ENCODE measurements around the gene TTYH1. TPM values are rescaled to one million over a fixed set of nuclear protein-coding genes. Genes with fewer than 3 reads are reported as not detected.
A peak's percentile ranks its signal among the peaks of the same experiment; 100 is the strongest.
"Not testable (repeated sequence)": the region's sequence is repeated elsewhere in the genome, so short reads cannot be mapped to it uniquely, and the experiment has no call there.

Gene TTYH1
- total RNA-seq, 6 donors from 2014 or later, result not detected

DNA sequence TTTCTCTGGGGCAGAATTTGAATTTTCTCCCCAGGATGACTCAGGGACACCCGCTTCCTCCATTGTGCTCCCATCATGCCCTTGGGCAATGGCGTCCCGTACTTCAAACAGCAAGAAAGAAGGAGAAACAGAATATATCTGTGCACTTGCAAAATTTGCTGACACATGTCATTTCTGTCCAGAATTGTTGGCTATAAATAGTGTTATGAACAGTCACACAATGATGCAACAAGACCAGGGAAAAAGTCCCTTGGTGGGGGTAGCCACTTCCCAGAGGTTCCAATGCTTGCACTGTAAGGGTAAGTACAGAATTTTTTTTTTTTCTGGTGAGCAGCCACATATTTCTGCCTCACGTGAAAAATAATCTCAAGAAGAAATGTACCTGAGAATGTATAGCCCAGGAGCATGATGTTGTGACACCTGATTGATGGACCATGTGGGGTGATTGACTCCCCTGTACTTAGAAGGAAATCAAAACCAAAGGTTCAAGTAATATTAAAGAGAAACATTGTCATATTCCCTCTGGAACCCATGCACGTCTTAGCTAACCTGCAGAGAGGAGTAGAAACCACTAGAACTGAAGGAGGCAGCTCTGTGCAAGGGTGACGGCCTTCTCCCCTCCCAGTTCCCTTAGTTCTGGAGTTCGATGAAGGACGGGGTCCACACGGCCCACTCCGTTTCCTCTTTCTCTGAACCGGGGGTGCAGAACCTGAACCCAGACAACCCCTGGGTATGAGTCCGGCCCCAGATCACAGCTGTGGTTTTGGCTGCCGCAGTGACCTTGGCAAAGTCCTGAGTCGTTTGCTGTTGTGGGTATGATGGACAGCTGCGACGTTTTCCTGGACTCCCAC lies 41.3 kb upstream of the TTYH1 start:
- Histone ChIP-seq H3K9me3 (no peaks in the 10 kb centered on the region), H3K27me3 (no peaks in the 10 kb centered on the region), H3K4me3 (no peak overlapping the region), H3K4me1 (peaks cover 0 to 15% (median 5%) of the 10 kb centered on the region in 4 donors), H3K27ac (peak overlapping the region; percentile 48 to 87 (median 71)), H3K36me3 (no peaks in the 10 kb centered on the region)
- TF ChIP-seq POLR2A (IDR thresholded peaks at IDR 0.05) (peak in 1 of 4 donors; percentile 45), POLR2AphosphoS5 (IDR thresholded peaks at IDR 0.05) (peak; percentile 42 to 80), EP300 (IDR thresholded peaks at IDR 0.05) (no peak)
- TF ChIP-seq, protein P1, sequence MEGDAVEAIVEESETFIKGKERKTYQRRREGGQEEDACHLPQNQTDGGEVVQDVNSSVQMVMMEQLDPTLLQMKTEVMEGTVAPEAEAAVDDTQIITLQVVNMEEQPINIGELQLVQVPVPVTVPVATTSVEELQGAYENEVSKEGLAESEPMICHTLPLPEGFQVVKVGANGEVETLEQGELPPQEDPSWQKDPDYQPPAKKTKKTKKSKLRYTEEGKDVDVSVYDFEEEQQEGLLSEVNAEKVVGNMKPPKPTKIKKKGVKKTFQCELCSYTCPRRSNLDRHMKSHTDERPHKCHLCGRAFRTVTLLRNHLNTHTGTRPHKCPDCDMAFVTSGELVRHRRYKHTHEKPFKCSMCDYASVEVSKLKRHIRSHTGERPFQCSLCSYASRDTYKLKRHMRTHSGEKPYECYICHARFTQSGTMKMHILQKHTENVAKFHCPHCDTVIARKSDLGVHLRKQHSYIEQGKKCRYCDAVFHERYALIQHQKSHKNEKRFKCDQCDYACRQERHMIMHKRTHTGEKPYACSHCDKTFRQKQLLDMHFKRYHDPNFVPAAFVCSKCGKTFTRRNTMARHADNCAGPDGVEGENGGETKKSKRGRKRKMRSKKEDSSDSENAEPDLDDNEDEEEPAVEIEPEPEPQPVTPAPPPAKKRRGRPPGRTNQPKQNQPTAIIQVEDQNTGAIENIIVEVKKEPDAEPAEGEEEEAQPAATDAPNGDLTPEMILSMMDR (IDR thresholded peaks at IDR 0.05), result no peak
- DNase-seq (peak in 1 of 2 donors; percentile 74), ATAC-seq (ENCODE audit: low FRiP score in 2 of 2) (peak; percentile 71 to 72)
- 53 to 61% methylated on average over 5 to 16 of the region's 16 CpGs for WGBS, 2 donors

DNA sequence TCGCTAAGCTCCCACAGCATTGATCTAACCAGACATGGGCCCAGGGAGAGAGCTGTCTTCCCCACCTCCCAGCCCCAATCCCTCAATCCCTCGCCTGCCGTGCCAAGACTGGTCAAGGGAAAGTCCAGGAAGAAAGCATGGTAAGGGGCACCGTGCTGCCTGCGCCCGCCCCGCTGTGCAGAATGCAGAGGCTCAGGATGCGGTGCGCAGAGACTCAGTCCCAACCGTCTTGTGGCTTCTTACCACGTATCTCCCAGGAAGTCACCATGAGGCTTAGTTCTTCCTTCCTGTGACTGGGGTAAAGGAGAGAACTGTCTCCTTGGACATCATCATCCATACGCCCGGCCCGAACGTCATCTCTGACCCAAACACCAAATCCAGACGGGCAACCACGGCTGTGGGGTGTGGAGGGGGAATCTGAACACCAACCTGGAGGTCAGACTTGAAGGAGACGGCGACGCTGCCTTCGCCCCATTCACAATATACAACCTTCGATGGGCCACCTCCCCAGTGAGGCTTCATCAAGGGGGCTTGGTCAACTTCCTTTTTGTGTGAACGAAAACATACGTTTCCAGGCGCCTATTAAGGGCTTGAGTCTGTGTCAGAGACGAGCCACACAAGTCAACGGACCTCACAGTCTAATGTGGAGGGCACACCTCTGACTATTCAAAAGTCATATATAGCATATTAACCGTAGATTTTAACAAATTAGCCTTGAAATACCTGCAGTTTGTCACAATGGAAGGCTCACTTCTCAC lies 39.9 kb upstream of the TTYH1 start:
- H3K27me3 ChIP-seq, H3K36me3 ChIP-seq, H3K9me3 ChIP-seq: not testable (repeated sequence)
- DNase-seq, result peak in 1 of 2 donors; percentile 32
- peak in 1 of 2 donors; percentile 52 for ATAC-seq (ENCODE audit: low FRiP score in 2 of 2)
- peak in 1 of 4 donors; percentile 75 for TF ChIP-seq POLR2A (IDR thresholded peaks at IDR 0.05)
- Histone ChIP-seq H3K27ac (peak overlapping the region in 3 of 4 donors; percentile 48 to 87 (median 66)), H3K4me1 (peaks cover 0 to 15% (median 5%) of the 10 kb centered on the region in 4 donors), H3K4me3 (peak overlapping the region in 1 of 4 donors; percentile 4)
- 58 to 64% methylated on average over 16 to 28 of the region's 28 CpGs for WGBS, 2 donors

DNA sequence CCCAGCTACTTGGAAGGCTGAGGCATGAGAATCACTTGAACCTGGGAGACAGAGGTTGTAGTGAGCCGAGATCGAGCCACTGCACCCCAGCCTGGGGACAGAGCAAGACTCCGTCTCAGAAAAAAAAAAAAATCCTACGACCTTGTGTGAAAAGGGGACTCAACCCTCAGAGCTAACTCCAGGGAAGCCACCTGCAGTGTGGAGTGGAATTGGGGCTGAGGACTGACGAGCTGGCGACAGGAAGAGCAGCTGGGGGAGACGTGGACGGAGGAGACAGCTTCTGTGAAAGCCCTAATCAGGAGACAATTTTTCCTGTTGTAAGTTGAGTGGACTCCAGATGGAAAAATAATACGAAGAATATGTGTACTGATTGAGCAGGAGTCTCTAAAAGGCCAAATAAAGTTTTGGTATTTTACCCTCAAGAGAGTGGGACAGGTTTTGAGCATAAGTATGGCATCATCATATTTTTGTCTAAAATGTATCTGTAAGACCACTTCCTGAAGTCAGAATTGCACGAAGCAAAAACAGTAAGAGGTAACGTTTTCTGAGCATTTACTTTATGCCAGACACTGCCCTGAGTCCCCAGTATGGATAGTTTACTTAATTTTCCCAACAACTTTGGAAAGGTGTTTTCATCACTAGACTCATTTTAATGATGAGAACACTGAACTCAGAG lies 38.5 kb upstream of the TTYH1 start:
- Histone ChIP-seq H3K4me1 (peaks cover 0 to 14% (median 3%) of the 10 kb centered on the region in 4 donors), H3K4me3 (no peak overlapping the region), H3K36me3 (no peaks in the 10 kb centered on the region), H3K9me3 (no peaks in the 10 kb centered on the region), H3K27me3 (no peaks in the 10 kb centered on the region), H3K27ac (peak overlapping the region in 1 of 4 donors; percentile 49)
- no peak for DNase-seq
- no peak for ATAC-seq (ENCODE audit: low FRiP score in 2 of 2)
- WGBS, 2 donors, result 44 to 59% methylated on average over 11 of the region's 11 CpGs
- TF ChIP-seq POLR2AphosphoS5 (IDR thresholded peaks at IDR 0.05) (no peak), POLR2A (IDR thresholded peaks at IDR 0.05) (no peak), EP300 (IDR thresholded peaks at IDR 0.05) (no peak)
- TF ChIP-seq, protein P1 (IDR thresholded peaks at IDR 0.05), result no peak

DNA sequence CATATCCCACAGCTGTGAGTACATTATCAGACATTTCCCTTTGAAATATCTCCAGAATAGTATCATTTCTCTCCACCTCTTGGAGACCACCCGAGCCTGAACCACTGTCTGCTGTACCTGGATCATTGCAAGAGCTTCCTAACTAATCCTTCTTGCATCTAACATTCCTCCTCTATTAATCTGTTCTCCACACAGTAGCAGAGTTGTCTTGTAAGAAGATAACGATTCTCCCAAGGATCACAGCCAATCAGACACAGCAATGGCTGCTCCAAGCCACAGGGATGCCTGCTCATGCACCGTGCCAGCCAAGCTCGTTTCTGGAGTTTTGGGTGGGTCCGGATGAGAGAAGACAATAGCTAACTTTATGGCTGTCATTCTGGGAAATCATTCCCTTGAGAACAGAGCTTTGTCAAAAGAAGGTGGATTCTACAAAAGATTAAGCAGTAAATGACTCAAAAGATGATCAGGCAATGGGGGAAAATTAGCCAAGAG lies 36.0 kb upstream of the TTYH1 start:
- H3K27ac ChIP-seq, result peak overlapping the region in 1 of 4 donors; percentile 76
- no peak overlapping the region for H3K4me3 ChIP-seq
- no peaks in the 10 kb centered on the region for H3K4me1 ChIP-seq
- H3K36me3 ChIP-seq, result no peaks in the 10 kb centered on the region
- 50 to 53% methylated on average over 5 of the region's 5 CpGs for WGBS, 2 donors
- no peak for ATAC-seq (ENCODE audit: low FRiP score in 2 of 2)
- no peak for DNase-seq
- TF ChIP-seq EP300 (IDR thresholded peaks at IDR 0.05) (no peak), POLR2AphosphoS5 (IDR thresholded peaks at IDR 0.05) (no peak), POLR2A (IDR thresholded peaks at IDR 0.05) (no peak)
- TF ChIP-seq, protein P1 (IDR thresholded peaks at IDR 0.05), result no peak
- H3K27me3 ChIP-seq, result no peaks in the 10 kb centered on the region
- H3K9me3 ChIP-seq, result no peaks in the 10 kb centered on the region

Measured in upper lobe of left lung (tissue), 6 donors.